DMS79 treated with DMSO at 0.1 percent for 48 hours (cell line): ENCODE data around the gene ZDHHC14.
"Not testable (repeated sequence)": the region's sequence is repeated elsewhere in the genome, so short reads cannot be mapped to it uniquely, and the experiment has no call there.

ENCODE experiments used
- DNase-seq: peaks from one replicate; lab custom pipeline; 2025; lab: John Stamatoyannopoulos, UW

ZDHHC14 gene

GRCh38 chr6:157552081-157552747 is 171.2 kb downstream of the ZDHHC14 start:
- DNase-seq: peak; percentile 78

GRCh38 chr6:157552820-157553485 is 172.0 kb downstream of the ZDHHC14 start:
- DNase-seq: no peak

GRCh38 chr6:157554747-157555146 is 173.8 kb downstream of the ZDHHC14 start:
- DNase-seq: no peak

- no peak for DNase-seq
Measured at GRCh38 chr6:157555455-157556143, 174.6 kb downstream of the ZDHHC14 start.

GRCh38 chr6:157556144-157556645 is 175.2 kb downstream of the ZDHHC14 start:
- no peak for DNase-seq

- peak; percentile 17 for DNase-seq
Measured at GRCh38 chr6:157556671-157557430, 175.9 kb downstream of the ZDHHC14 start.

- DNase-seq: no peak
Measured at GRCh38 chr6:157557559-157557958, 176.6 kb downstream of the ZDHHC14 start.

GRCh38 chr6:157558049-157558448 is 177.1 kb downstream of the ZDHHC14 start:
- no peak for DNase-seq

GRCh38 chr6:157558487-157559200 is 177.7 kb downstream of the ZDHHC14 start:
- no peak for DNase-seq

- no peak for DNase-seq
Measured at GRCh38 chr6:157559201-157559756, 178.3 kb downstream of the ZDHHC14 start.

GRCh38 chr6:157560063-157560462 is 179.1 kb downstream of the ZDHHC14 start:
- DNase-seq: not testable (repeated sequence)

GRCh38 chr6:157560691-157561413 is 179.9 kb downstream of the ZDHHC14 start:
- DNase-seq: peak; percentile 83

GRCh38 chr6:157561414-157561790 is 180.4 kb downstream of the ZDHHC14 start:
- DNase-seq: peak; percentile 83

- DNase-seq: no peak
Measured at GRCh38 chr6:157561929-157562810, 181.2 kb downstream of the ZDHHC14 start.

GRCh38 chr6:157562997-157563396 is 182.0 kb downstream of the ZDHHC14 start:
- no peak for DNase-seq

GRCh38 chr6:157563611-157564284 is 182.8 kb downstream of the ZDHHC14 start:
- DNase-seq: no peak

GRCh38 chr6:157568702-157569101 is 187.7 kb downstream of the ZDHHC14 start:
- DNase-seq: no peak

GRCh38 chr6:157569543-157569942 is 188.6 kb downstream of the ZDHHC14 start:
- DNase-seq: no peak

GRCh38 chr6:157570104-157570503 is 189.1 kb downstream of the ZDHHC14 start:
- DNase-seq: no peak
